ENCODE results near the gene SLC22A14.

The SLC22A14 gene

GRCh38 chr3:38346587-38347410 is 64.7 kb downstream of the SLC22A14 start, which contains the start of gene XYLB:
TSS of gene XYLB (plus strand) at chr3:38346785. CDS start at chr3:38346869, 84 bp downstream.
- DNase-seq = peak; percentile 84

- DNase-seq = no peak
Measured at GRCh38 chr3:38347421-38348200, 65.5 kb downstream of the SLC22A14 start.

GRCh38 chr3:38348903-38349302 is 66.8 kb downstream of the SLC22A14 start:
- no peak for DNase-seq

GRCh38 chr3:38349684-38350359 is 67.7 kb downstream of the SLC22A14 start:
- DNase-seq = no peak

GRCh38 chr3:38353151-38353550 is 71.1 kb downstream of the SLC22A14 start:
- no peak for DNase-seq

- peak; percentile 64 for DNase-seq
Measured at GRCh38 chr3:38354588-38355330, 72.7 kb downstream of the SLC22A14 start.

GRCh38 chr3:38359038-38359437 is 76.9 kb downstream of the SLC22A14 start:
- no peak for DNase-seq

GRCh38 chr3:38360345-38360744 is 78.3 kb downstream of the SLC22A14 start:
- no peak for DNase-seq

- DNase-seq = no peak
Measured at GRCh38 chr3:38361496-38361895, 79.4 kb downstream of the SLC22A14 start.

- DNase-seq = no peak
Measured at GRCh38 chr3:38362825-38363224, 80.7 kb downstream of the SLC22A14 start.

- DNase-seq = no peak
Measured at GRCh38 chr3:38364721-38365400, 82.8 kb downstream of the SLC22A14 start.

- DNase-seq = no peak
Measured at GRCh38 chr3:38365469-38366062, 83.5 kb downstream of the SLC22A14 start.

- no peak for DNase-seq
Measured at GRCh38 chr3:38366082-38366481, 84.0 kb downstream of the SLC22A14 start.

GRCh38 chr3:38367779-38368178 is 85.7 kb downstream of the SLC22A14 start:
- DNase-seq = no peak

Data from NCI-H69 (cell line).